GM23248 (cell line): ENCODE data around the gene IL1RAPL1.

ENCODE experiments used
- EZH2 ChIP-seq: fragments of 200-600 bp; sonication (generic); IDR thresholded peaks from 2 replicates; pipeline ENCODE4 v1.6.1; 2018; ENCODE audit warnings: antibody characterized with exemption, mild to moderate bottlenecking; ENCODE audit not compliant: insufficient read depth, poor library complexity, severe bottlenecking
- EZH2phosphoT487 ChIP-seq: fragments of 200-600 bp; sonication (generic); IDR thresholded peaks from 2 replicates; pipeline ENCODE4 v1.6.1; 2018; ENCODE audit warnings: antibody characterized with exemption, moderate library complexity, mild to moderate bottlenecking, low read depth; ENCODE audit not compliant: insufficient read depth

DNA sequence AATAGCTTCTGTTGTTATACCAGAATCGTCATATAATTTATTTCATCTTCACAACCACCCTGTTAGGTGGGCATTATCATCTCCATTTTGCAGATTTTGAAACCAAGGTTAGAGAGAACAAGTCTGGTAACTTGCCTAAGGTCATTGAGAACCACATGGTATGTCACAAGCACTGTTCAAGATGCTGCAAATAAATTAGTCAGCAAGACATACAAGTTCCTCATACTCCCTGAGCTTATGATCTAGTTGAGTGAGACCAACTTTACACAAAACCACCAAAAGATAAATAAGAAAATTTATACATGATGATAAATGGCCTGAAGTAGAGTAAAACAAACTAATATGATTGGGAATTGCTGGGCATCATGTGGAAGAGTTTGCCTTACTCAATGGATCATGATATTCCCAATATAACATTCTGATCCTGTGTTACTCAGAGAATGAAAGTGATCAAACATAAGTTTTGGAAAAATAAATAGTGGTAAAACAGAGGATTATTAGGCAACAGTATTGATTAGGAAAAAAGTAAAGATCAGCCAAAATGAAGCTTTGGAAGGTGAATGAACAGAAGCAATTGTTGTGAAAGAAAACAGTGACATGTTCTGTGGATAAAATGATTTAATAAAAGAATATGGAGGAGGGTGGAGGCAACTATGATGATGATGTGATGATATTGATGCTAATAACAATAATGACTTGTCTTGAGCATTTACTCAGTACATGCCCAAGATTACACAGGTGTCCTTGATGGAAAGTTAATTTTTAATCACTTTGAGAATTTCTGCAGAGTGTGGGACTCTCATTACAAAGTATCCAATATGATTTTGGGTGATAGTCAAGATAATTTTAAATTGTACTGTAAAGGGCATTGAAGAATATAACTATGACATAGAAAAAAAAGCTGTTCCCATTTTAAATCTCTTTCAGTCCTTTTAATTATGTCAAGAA, 34.1 kb upstream of the IL1RAPL1 start:
- no peak for TF ChIP-seq EZH2
- TF ChIP-seq EZH2phosphoT487 = no peak
